IPS-NIHi7 (cell line): ENCODE measurements around the gene ASGR1.
"Not testable (repeated sequence)": the region's sequence is repeated elsewhere in the genome, so short reads cannot be mapped to it uniquely, and the experiment has no call there.

Experiments
- DNase-seq: peaks from one replicate; pipeline ENCODE4 v3.0.0; 2012; ENCODE audit warnings: mixed read lengths; ENCODE audit errors: extremely low spot score

ASGR1 gene

GRCh38 chr17:7191069-7191468, 11.9 kb upstream of the ASGR1 start:
- DNase-seq, result no peak

GRCh38 chr17:7190276-7190917, 11.2 kb upstream of the ASGR1 start:
- no peak for DNase-seq

- no peak for DNase-seq
Measured at GRCh38 chr17:7186241-7186640, 7.1 kb upstream of the ASGR1 start.

- DNase-seq, result no peak
Measured at GRCh38 chr17:7184647-7185046, 5.5 kb upstream of the ASGR1 start.

GRCh38 chr17:7184091-7184488, 4.9 kb upstream of the ASGR1 start:
- no peak for DNase-seq

- DNase-seq, result no peak
Measured at GRCh38 chr17:7183433-7184090, 4.4 kb upstream of the ASGR1 start.

GRCh38 chr17:7182101-7182500, 2.9 kb upstream of the ASGR1 start:
- DNase-seq, result not testable (repeated sequence)

- DNase-seq, result no peak
Measured at GRCh38 chr17:7178973-7179316, 225 bp downstream of the ASGR1 start.

GRCh38 chr17:7177954-7178477, 1.2 kb downstream of the ASGR1 start:
- peak; percentile 61 for DNase-seq

GRCh38 chr17:7177191-7177953, 1.8 kb downstream of the ASGR1 start:
- DNase-seq, result peak; percentile 93

- peak; percentile 53 for DNase-seq
Measured at GRCh38 chr17:7176841-7177190, 2.4 kb downstream of the ASGR1 start.

- no peak for DNase-seq
Measured at GRCh38 chr17:7176107-7176840, 2.9 kb downstream of the ASGR1 start.

GRCh38 chr17:7175330-7175733, 3.8 kb downstream of the ASGR1 start:
- no peak for DNase-seq

GRCh38 chr17:7174603-7175326, 4.4 kb downstream of the ASGR1 start:
- DNase-seq, result no peak

- DNase-seq, result peak; percentile 88
Measured at GRCh38 chr17:7173687-7174602, 5.2 kb downstream of the ASGR1 start.

GRCh38 chr17:7172522-7173191, 6.5 kb downstream of the ASGR1 start:
- DNase-seq, result not testable (repeated sequence)

- not testable (repeated sequence) for DNase-seq
Measured at GRCh38 chr17:7169565-7169908, 9.6 kb downstream of the ASGR1 start.

- DNase-seq, result not testable (repeated sequence)
Measured at GRCh38 chr17:7168841-7169564, 10.2 kb downstream of the ASGR1 start.

- no peak for DNase-seq
Measured at GRCh38 chr17:7167832-7168231, 11.3 kb downstream of the ASGR1 start.
